Activated CD8-positive, alpha-beta memory T cell treated with anti-CD3 and anti-CD28 coated beads for 36 hours (primary cell): Measurements from ENCODE around the gene PANK2. TPM values are rescaled to one million over a fixed set of nuclear protein-coding genes. Genes with fewer than 3 reads are reported as not detected.

Experiments
- CTCF ChIA-PET: fragments of 350-600 bp; sonication (Branson Sonifier 250); formaldehyde crosslinking; loops from one replicate; lab custom pipeline; 2021; ENCODE audit warnings: antibody characterized with exemption; lab: Charles Lee
- POLR2A ChIA-PET: fragments of 350-600 bp; sonication (Branson Sonifier 250); formaldehyde crosslinking; loops from one replicate; lab custom pipeline; 2021; ENCODE audit warnings: antibody characterized with exemption; lab: Charles Lee
- total RNA-seq, 2 experiments: library from RNA; stranded (reverse); gene quantifications; one replicate each; pipeline ENCODE4 v1.2.3, GENCODE V29; 2021

Gene PANK2
- total RNA-seq, 2 experiments from 2014 or later = 55.0 to 55.1 TPM

DNA sequence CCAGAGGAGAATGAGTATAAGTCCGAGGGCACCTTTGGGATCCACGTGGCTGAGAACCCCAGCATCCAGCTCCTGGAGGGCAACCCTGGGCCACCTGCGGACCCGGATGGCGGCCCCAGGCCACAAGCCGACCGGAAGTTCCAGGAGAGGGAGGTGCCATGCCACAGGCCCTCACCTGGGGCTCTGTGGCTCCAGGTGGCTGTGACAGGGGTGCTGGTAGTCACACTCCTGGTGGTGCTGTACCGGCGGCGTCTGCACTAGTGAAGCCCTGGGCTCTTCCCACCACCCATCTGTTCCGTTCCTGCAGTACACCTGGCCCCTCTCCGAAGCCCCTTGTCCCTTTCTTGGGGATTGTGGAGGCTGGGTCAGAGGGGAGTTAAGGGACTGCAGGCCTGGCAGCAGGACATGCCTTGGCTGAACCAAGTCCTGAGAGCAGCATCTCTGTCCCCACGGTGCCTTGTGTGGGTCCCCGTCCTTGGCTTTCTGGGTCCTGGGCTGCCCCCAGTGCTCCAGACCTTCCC is 23.2 kb upstream of the PANK2 start:
- ChIA-PET POLR2A (no interaction called here), CTCF (interaction anchor here (1.5 kb wide), 1 partner anchor 11 kb away, joined by 9 read pairs; no protein-coding TSS in a partner anchor)

DNA sequence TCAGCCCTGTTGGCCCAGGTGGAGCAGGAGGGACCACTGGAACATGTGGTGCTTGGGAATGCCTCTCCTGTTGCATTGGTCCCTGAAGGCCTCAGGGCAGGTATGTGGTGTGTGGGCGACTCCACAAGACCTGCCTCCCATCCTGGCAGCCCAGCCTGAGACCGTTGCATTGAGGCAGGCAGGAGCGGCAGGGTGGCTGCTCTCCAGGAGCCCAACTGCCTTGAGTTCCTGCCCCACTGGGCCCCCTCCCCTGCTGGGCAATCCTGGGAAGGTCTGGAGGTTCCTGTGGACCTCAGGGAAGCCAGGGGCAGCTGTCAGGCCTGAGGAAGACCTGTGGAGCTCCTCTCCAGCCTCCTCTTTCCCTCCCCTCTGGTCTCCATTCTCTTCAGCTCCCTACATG is 22.7 kb upstream of the PANK2 start:
- ChIA-PET CTCF (no interaction called here), POLR2A (no interaction called here)

DNA sequence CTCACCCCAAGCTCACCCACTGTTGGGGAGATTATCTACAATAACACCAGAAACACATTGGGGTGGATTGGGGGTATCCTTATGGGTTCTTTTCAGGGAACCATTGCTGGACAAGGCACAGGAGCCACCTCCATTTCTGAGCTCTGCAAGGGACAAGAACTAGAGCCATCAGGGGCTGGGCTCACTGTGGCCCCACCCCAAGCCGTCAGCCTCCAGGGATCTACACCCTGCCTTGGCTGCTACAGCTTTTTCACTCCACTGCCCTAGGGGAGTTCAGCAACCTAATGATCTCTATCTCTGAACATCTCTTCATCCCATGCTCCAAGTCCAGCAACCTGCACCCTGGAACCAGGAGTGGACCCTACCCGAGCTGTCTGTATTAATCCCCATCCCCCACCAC is 21.4 kb upstream of the PANK2 start:
- ChIA-PET CTCF (interaction anchor here (0.9 kb wide), 1 partner anchor 13 kb away, joined by 4 read pairs; no protein-coding TSS in a partner anchor), POLR2A (no interaction called here)

DNA sequence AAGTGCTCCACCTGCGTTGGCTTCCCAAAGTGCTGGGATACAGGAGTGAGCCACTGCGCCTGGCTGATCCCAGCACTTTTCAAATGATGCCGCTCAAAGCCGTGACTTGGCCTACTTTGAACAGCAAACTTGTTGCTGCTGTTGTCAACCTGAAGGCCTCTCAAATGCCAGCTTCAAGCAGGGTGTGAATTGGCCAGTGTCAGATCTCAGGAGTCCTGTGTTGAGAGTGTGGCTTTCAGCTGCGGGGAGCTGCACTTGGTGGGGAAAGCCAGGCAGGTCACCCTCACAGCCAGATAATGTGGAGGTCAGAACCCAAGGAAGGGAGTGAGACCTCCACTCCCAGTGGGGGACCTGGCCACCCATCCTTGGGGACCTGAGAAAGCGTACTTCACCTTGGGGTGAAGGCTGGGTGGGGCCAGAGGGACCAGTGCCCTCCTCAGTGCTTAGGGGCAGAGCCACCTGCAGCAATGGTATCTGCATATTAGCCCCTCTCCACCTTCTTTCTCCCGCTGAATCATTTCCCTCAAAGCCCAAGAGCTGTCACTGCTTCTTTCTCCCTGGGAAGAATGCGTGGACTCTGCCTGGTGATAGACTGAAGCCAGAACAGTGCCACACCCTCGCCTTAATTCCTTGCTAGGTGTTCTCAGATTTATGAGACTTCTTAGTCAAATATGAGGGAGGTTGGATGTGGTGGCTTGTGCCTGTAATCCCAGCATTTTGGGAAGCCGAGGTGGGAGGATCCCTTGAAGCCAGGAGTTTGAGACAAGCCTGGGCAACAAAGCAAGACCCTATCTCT is 19.1 kb upstream of the PANK2 start:
- ChIA-PET CTCF (no interaction called here), POLR2A (interaction anchor here (0.6 kb wide), 1 partner anchor 50 kb away, joined by 3 read pairs; the partner anchor contains the start of gene AP5S1)

DNA sequence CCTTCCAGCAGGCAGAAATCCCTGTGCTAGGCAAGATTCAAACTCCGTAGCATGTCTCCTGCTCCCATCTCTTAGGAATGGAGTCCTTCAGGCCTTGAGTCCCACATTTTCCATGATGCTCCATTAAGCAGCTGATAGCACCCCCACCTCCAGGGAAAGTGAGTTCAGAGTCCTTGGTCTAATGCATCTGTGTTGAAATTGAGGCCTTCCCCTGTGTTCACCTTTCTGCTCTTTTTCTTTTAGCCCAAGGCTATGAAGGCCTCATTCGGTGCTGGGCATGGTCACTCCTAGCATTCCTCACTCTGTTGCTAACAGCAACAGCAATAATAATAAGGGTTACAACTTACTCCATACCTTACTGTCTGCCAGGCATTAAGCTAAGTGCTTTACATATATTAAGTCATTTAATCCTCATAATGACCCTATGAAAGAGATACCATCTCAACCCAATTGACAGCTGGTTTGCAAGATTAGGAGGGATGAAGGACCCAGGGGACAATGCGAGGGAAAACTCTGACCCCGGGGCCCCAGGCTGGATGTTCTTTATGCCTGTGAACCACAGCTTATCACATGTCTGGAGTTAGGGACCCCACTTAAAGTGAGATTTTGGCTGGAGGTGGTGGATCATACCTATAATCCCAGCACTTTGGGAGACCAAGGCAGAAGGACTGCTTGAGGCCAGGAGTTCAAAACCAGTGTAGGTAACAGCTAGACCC is 17.5 kb upstream of the PANK2 start:
- POLR2A ChIA-PET = no interaction called here
- CTCF ChIA-PET = interaction anchor here (1.1 kb wide), 1 partner anchor 120 kb away, joined by 3 read pairs; no protein-coding TSS in a partner anchor

DNA sequence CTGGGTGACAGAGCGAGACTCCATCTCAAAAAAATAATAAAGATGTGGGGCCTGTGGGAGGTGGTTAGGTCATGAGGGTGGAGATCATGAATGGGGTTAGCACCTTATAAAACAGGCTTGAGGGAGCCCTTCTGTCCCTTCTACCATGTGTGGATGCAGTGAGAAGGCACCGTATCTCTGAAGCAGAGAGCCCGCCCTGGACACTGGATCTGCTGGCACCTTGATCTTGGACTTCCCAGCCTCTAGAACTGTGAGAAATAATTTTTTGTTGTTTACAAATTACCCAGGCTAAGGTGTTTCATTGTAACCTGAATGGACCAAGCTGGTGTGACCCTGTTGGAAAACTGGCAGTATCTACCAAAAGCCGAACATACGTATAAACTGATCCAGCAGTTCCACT is 15.7 kb upstream of the PANK2 start:
- POLR2A ChIA-PET = no interaction called here

DNA sequence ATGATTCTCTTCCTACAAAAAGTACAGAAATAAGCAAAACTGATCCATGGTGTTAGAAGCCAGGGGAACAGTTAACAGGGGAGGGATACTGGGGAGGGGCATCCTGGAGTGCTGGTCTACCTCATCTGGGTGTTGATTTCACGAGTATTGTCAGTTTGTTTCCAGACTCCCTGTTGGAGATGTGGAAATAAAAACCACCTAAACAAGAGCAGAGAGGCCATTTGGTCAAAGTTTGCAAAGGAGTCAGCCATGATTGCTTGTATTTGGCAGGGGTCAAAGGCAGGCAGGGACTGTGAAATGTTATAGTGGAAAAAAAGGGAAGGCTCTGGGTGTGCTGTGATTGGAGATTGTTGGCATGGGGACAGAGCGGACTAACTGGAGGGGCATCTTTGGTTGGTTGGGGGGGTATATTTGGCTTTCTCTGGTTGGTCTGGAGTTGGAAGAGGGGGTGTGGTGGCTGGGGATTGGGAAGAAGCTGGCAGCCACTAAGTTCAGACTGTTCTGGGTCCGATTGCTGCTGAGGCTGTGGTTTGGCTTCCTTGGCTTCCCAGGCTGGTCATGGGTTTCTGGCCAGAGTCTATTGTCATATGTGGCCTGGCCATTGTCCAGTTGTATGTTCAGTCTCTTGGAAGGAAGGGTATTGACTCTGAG is 14.9 kb upstream of the PANK2 start:
- ChIA-PET CTCF (interaction anchor here (0.5 to 0.6 kb wide), 2 partner anchors 21 to 112 kb away, joined by 3 read pairs; no protein-coding TSS in a partner anchor), POLR2A (interaction anchor here (0.6 kb wide), 1 partner anchor 23 kb away, joined by 5 read pairs; no protein-coding TSS in a partner anchor)

More for the DNA sequence above, 15.7 kb upstream of the PANK2 start:
- CTCF ChIA-PET = no interaction called here

DNA sequence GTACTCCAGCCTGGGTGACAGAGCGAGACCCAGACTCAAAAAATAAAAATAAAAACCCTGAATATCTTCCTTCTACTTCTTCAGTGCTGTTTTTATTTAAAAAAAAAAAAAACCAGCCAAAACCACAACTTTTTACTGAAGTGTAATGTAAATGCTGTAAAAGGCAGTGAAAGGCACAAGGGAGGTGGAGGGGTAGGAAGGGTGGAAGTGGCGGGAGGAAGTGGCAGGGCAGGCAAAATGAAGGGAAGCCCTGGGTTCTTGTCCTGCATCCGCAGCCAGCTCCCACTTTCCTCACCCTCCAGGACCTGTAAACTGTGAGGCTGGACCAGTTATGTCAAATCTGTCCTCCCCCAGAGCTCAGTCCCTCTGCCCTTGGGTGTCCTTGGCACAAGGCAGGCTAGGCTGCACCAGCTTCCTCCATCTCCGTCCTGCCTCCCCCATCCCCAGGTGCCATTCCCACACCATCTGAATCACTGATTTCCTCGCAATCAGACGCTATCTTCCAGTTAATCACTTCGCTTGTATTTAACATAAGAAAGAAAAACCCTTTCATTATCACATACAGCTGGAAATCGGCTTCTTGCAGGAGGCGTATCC is 13.7 kb upstream of the PANK2 start:
- ChIA-PET CTCF (no interaction called here), POLR2A (interaction anchor here (0.6 to 0.7 kb wide), 3 partner anchors 51 to 662 kb away, joined by 3 to 4 read pairs (median 3); no protein-coding TSS in a partner anchor)

DNA sequence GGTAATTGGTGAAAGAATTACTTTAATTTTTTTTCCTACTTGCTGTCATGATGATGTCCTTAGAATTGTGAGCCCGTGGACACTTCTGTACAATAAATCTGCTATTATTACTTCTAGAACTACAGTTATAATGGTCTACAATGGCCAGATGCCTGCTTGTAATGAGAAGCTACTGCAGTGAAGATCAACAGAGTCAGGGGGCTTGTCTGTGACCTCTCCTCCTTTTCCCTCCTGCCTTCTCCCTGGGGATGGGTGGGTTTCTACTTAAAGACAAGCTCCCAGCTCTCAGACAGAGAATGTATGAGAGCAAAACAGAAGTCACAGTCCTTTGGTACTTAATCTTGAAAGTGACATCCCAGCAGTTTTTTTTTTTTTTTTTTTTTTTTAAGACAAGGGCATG is 13.2 kb upstream of the PANK2 start:
- ChIA-PET CTCF (no interaction called here), POLR2A (interaction anchor here (0.6 kb wide), 2 partner anchors 50 to 663 kb away, joined by 3 read pairs; no protein-coding TSS in a partner anchor)

DNA sequence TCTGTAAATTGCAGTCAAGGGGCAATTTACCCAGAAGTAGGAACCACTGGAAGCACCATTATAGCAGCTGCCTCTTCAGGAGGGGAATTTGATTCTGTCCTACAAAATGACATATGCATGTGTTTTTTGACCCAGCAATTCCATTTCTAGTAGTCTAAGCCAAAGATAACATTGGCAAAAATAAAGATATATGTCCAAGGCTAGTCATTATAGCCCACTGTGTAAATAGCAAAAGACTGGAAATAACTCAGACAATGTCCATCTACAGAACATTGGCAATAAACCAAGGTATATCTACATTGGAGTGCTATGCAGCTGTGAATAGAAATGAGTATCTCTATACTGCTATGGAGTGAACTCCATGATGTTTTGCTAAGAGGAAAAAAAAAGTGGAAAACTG is 12.5 kb upstream of the PANK2 start:
- CTCF ChIA-PET = interaction anchor here (0.7 kb wide), 2 partner anchors 10 to 21 kb away, joined by 4 to 6 read pairs; no protein-coding TSS in a partner anchor
- POLR2A ChIA-PET = interaction anchor here (0.7 kb wide), 1 partner anchor 191 kb away, joined by 6 read pairs; no protein-coding TSS in a partner anchor

DNA sequence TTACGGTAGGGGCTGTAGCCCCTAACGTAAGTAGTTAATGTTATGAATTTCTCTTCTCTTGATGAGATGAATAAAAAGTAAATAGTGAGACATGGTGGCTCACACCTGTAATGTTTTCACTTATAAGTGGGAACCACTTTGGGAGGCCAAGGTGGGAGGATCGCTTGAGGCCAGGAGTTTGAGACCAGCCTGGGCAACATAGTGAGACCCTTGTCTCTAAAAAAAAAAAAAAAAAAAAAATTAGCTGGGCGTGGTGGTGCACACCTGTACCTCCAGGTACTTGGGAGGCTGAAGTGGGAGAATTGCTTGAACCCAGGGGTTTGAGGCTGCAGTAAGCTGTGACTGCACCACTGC is 10.3 kb upstream of the PANK2 start:
- CTCF ChIA-PET = interaction anchor here (0.6 to 0.7 kb wide), 3 partner anchors 8 to 660 kb away, joined by 3 to 4 read pairs (median 4); no protein-coding TSS in a partner anchor
- POLR2A ChIA-PET = interaction anchor here (0.7 kb wide), 1 partner anchor 93 kb away, joined by 3 read pairs; no protein-coding TSS in a partner anchor

DNA sequence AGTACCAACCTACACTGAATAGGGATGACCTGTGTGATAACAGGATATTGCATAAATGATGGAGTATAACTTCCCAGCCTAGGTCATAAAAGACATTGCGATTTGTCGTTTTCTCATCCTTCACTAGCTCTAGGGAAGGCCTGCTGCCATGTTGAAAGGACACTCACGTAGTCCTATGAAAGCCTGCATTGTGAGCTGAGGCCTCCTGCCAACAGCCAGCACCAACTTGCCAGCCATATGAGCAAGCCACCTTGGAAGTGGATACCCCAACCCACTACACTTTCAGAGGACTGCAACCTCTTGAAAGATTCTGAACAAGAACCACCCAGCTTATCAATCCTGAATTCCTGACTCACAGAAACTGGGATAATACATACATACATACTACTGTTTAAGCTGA is 3.5 kb upstream of the PANK2 start:
- ChIA-PET CTCF (interaction anchor here (1.1 kb wide), 1 partner anchor 206 kb away, joined by 3 read pairs; no protein-coding TSS in a partner anchor), POLR2A (interaction anchor here (0.7 kb wide), 1 partner anchor 81 kb away, joined by 3 read pairs; no protein-coding TSS in a partner anchor)

DNA sequence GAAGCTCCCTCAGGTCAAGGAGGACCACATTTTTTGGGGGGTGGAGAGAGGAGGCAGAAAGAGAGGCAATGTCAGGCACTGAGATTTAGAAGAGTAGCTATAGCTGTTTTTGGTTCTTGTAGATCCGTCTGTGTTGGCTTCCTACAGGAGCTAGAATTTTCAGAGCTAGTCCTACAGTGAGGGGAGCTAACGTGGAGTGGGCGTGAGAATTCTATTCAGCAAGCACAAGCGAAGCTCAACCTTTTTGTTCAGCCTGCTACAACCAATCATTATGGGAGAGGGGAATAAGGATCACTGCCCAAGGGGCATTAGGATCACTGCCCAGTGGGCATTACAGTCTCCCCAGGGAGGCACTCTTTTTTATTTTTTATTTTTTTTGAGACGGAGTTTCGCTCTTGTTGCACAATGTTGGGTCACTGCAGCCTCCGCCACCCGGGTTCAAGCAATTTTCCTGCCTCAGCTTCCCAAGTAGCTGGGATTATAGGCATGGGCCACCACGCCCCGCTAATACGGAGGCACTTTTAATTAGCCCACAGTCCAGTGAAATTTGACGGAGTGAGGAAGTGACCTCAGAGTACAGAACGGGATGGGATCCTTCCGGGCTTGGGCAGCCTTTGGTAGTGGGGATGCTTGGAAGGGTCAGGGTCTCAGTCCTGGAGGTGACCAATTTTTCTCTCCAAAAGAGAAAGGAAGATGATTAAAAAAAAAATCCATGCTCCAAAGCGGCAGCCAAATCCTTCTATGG is 1.1 kb upstream of the PANK2 start:
- ChIA-PET POLR2A (interaction anchor here (0.8 to 0.9 kb wide), 2 partner anchors 18 to 121 kb away, joined by 3 read pairs; partner anchors contain the start of gene ADISSP), CTCF (interaction anchor here (0.9 to 1.1 kb wide), 2 partner anchors 12 to 72 kb away, joined by 3 read pairs; no protein-coding TSS in a partner anchor)

DNA sequence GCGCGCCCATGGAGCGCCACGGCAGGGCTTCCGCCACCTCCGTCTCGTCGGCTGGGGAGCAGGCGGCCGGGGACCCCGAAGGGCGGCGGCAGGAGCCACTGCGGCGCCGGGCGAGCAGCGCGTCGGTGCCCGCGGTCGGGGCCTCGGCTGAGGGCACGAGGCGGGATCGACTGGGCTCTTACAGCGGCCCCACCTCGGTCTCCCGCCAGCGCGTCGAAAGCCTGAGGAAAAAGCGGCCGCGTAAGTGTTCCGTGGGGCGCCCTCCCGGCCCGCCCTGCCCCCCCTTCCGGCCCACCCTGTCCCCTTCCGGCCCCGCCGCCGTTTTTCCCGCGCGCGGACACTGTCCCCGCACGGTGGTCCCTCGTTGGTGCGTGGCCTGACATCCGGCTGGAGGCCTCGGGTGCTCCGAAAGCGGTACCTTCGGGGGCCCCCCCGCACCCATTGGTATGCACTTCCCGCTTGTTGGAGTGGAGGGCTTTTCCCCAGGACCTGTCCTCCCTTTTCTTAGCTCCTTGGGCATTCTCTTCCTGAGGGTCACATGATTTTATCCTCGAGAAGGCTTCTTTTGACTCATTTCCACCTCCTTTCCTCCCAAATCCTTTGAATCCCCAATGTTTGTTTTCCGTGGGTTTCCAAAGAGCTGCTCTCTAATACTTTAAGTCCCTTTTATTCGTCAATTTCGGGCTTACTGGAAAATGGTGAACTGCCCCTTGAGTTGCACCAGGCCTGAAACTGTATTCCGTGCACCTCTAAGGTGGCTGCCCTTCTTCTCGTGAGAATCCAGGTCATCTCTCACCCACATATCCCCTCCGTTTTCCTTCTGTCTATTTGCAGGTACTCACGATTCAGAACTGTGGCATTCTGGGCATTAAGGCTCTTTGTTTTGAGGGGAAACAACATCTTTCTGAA is 556 bp downstream of the PANK2 start:
- POLR2A ChIA-PET = no interaction called here

DNA sequence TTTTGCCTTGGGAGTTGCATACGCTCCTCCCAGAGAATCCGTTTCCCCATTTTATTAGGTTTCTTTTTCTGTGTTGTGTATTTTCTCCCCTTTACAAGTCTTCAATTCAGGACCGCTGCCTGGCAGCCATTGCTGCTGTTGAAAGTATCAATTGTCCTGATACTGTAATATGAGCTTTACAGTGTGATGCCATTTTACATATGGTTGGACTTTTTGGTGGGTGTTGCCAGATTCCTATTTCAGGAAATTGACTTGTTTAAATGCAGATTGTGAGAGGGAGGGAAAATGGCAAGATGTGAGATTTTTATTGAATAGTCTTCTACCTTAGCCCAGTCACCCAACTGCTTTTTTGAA is 1.2 kb downstream of the PANK2 start:
- CTCF ChIA-PET = interaction anchor here (1.1 to 1.6 kb wide), 2 partner anchors 17 to 70 kb away, joined by 3 to 7 read pairs; partner anchors contain the start of gene AP5S1
- POLR2A ChIA-PET = no interaction called here

More for the DNA sequence above, 556 bp downstream of the PANK2 start:
- CTCF ChIA-PET = interaction anchor here (1.1 to 1.6 kb wide), 2 partner anchors 17 to 69 kb away, joined by 3 to 7 read pairs; partner anchors contain the start of gene AP5S1
